ENCODE measurements around the gene CDS1. TPM values are rescaled to one million over a fixed set of nuclear protein-coding genes. Genes with fewer than 3 reads are reported as not detected.
"Not testable (repeated sequence)": the region's sequence is repeated elsewhere in the genome, so short reads cannot be mapped to it uniquely, and the experiment has no call there.

The CDS1 gene
- total RNA-seq, 1 donor from 2014 or later, result 9.4 TPM

DNA sequence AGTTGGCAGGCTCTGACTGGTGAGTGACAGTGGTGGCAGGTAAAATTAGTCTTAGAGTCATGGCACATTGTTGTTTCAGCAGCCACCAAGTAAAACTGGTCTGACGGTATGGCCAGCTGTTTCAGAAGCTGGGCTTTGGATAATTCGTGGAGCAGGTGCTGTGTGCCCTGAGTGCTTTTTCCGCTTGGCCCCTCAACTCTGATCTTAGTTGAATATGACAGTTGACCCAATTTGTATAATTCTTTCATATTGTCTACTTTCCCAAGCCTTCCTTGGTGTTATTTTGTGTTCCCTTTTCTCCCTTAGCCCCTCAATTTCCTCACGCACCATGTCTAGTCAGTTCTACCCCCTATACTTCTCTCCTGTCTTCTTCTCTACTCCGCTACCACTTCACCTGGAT is 32.0 kb downstream of the CDS1 start:
- DNase-seq, result no peak

DNA sequence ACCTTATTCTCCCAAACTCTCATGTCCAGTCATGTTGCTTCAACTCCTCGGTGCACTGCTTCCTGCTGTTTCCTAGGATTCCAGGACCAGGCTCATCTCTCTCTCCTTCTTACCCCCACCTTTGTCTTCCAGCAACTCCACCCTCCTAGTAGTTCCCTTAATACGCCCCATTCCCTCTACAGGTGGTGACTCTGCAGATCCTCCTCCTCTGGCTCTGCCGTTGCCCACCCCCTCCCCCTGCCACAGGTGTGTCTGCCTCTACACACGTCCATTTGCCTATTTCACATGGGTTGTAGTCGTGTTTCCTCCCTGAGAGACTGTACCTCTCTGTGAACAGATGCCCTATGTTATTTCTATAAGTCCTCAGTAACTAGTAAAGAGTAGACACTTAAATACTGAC is 32.4 kb downstream of the CDS1 start:
- no peak for DNase-seq

DNA sequence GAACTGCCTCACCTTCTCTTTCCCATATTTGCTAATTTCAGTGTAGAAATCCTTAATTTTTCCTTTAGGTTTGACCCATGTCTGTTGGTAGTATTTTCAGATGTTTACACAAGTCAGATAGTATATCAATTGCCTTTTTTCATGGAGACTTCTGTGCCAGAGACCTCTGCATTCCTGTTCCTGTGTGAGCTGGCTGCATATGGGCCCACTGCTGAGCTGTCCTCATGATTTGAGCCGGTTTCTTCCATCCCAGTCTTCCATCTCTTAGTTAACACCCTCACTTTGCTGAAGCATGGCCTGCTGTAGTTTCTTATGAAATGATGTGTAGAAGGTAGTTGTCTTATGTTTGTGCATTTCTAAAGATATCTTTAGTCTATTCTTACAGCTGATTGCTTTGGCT is 40.0 kb downstream of the CDS1 start:
- no peak for DNase-seq

DNA sequence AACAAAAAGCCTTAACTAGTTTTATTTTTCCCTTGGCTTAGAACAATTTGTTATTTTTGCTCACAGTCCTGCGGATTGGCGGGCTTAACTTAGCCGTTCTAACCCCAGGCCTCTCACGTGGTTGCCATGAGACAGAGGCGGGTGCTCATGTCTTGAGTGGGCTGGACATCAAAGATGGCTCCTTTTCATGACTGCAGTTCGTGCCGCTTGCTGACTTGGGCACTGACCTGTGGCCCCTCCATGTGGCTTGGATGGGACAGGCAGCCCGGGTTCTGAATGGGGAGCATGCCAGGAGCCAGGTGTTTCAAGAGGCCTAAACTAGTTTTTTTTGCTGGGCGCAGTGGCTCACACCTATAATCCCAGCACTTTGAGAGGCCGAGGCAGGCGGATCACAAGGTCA is 40.7 kb downstream of the CDS1 start:
- no peak for DNase-seq

DNA sequence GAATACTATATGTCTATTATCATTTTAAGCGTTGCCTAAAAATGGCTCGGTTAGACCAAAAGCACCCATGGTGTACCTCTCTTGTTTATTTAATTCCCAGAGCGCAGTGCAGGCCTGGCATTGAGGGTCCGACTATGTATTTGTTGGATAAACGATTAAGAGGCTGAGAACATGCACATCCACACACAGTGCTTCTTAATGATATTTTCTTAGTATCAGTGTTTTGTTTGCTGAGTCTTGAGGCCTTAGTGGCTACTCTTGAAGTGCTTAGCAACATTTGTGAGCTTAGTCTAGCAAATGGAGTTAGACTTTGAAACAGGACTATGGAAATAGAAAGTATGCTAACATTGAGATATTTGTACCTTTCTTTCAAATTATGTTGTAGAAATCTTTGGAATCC is 43.7 kb downstream of the CDS1 start:
- DNase-seq, result no peak

DNA sequence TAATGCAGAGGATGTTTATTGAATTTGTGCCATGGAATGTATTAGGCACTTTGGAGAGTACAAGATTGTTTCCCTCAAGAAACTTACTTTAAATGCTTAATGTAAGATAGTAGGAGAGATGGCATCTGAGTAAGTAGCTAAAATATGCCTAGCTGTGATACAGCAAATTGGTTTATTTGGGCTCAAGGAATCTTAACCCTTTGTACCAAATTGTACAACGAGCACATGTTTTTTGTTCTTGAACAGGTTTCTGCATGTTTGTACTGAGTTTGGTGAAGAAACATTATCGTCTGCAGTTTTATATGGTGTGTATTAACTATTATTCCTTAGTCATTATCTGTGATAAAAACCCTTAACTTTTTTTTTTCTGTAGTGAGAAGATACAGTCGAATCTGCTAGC is 48.6 kb downstream of the CDS1 start:
- DNase-seq, result no peak

DNA sequence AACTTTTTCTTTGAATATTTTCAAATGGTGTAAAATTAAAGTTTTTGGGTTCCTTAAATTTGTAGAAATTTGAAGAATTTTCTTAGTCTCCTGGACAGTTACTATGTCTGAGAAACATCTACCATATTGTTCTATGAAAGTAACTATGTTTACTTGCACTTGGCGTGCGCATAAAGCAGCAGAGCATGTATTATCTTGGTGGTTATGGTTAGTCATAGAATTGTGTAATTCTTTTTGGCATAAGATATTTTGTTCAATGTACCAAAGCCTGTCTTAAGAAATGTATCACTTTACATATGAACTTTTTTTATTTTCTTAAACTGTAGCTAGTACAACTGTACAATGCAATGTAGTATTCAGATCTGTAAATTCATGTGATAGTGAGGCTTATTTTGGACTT is 49.2 kb downstream of the CDS1 start:
- DNase-seq, result no peak

DNA sequence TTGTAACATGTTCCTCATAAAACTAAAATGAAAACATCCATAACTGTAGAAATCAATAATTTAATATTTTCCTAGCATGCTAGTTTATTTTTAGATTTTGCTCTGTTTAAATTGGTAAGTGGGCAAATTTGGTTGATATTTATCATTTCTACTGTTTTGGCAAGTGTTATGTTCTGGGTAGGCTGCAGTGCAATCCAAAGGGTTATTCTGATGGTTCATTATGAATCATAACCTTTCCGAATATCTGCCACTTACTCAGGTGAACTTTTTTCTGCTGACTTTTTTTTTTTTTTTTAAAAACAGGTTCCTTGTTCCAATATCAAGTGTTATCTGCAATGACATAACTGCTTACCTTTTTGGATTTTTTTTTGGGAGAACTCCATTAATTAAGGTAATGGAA is 52.0 kb downstream of the CDS1 start:
- no peak for DNase-seq

DNA sequence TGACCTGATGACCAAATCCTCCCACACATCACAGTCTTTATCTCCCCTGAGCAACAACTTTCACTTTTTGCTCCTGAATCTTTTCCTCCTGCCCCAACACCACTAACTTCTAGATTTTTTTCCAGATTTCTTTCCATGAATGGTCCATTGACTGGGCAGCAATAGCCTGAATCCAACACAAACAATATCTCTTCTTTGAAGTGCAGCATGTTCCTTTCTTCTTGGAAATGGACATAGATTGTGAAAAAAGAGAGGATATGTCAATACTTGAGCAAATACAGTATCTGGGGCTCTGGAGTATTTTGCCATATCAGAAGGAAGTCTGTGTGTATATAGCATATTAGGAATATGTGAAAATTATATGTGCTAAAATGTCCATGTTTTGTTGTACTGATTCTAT is 55.2 kb downstream of the CDS1 start:
- no peak for DNase-seq

DNA sequence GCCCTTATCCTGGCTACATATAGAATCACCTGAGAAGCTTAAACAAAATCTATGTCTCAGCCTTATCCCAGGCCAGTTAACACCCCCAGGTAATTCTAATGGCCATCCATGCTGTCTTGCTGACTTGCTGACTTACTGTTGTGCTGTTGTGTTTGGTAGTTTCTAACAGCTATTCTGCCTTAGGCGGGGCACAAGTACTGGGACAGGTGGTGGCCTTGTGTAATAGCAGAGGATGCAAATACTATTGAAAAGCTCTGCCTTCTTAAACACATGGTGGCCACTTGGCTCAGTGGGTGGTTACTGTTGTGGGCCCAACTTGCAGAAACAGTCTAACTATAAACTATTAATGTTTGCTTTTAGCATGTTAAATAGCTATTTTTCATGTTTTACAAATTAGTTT is 56.2 kb downstream of the CDS1 start:
- no peak for DNase-seq

DNA sequence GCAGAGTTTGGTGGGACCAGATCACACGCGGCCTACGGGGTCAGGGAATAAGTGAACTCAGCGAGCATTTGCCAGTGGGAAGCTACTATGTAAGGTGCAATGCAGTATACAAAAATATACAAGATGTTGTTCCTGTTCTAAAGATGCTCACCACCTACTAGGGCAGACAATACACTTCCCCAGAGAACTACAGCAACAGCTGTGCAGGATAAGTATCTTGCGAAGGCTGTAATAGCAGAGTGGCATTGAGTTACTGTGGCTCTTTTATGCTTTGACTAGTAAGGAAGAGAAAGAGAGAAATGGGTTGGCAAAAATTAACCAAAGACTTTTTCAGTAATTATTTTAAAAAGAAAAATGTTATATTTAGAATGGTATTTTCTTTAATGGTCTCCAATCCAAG is 61.2 kb downstream of the CDS1 start:
- DNase-seq, result no peak

DNA sequence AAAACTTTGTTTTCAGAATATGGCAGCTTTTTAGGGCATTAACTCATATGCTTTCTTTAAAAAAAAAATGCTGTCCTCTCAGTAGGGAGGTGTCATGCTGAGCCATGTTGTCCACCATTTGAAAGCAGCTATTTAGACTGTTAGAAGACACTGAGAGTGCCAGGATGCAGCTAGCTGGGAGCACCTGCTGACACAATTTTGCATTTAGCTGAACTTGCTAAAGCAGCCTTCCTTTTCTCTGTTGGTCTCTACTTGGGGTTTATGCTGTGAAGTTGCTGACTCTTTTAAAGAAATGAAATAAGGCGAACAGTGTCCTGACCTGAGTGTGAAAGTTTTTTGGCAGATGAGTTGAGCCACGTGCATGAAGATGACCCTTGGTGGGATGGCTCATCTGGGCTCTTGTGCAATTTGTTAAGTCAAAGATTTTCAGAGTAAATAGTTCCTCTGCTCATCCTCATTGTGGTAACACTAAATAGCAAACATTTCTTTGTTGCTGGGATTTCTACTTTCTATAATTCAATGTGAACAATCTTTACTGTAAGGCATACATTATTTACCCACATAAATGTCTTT is 64.5 kb downstream of the CDS1 start:
- no peak for DNase-seq

DNA sequence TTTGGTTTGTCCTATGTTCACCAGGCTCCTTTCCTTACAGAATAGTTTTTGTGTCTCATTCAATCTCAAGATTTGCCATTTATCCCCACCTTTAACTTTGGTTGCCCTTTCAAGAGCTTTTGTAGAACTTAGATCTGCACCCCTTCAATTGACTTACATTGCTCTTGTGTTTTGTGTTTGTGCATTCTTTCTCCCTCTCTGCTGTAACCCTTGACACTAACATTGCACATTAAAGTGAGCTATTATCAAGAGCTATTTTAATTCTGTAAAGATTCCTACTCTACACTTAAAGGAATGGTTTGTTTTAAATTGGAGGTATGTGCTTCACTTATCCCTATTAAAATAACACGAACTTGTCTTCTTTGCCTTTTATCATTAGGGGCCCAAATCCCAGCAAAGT is 65.3 kb downstream of the CDS1 start:
- no peak for DNase-seq

DNA sequence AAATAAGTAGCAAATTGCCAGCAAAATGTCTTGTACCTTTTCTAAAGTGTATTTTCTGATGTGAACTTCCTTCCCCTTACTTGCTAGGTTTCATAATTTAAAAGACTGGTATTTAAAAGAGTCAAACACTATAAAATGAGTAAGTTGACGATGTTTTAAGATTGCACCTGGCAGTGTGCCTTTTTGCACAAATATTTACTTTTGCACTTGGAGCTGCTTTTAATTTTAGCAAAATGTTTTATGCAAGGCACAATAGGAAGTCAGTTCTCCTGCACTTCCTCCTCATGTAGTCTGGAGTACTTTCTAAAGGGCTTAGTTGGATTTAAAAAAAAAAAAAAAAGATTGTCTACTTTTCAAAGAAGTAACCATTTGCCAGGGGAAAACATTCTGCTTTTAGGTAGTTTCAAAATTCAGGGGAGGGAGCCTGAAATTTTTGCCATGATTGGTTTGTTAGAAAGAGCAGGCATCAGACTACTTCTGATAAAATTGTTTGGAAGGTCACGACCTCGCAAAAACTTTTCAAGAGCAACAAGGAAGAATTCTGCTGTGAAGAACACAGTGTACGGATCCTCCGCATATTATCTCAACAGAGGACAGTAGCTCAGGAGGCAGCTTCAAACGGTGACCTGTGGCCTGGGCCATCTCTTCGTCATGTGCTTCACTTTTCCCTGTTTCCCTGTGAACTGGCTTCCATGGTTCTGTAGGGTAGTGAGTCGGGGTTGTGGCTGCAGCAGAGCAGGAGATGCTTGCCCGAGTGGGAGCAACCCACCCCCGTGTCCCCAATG is 66.1 kb downstream of the CDS1 start:
- DNase-seq, result no peak

DNA sequence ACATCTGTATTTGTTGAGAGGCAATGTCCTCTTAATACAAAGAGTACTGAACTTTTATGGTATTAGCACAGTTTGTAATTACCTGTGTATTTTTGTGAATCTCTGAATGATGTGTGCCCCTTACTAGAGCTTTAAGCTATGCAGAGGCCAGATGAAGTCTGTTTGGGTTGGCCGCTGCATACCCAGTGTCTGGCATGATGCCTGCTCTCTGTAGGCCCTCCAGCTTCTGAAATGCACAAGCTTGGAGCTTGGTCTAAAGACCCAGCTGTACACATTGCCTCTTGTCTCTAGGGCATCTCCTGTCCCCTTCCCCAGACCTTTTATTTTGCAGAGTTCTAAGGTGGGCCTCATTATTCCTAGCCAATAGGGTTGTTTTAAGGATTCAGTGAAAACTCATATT is 68.6 kb downstream of the CDS1 start:
- no peak for DNase-seq

DNA sequence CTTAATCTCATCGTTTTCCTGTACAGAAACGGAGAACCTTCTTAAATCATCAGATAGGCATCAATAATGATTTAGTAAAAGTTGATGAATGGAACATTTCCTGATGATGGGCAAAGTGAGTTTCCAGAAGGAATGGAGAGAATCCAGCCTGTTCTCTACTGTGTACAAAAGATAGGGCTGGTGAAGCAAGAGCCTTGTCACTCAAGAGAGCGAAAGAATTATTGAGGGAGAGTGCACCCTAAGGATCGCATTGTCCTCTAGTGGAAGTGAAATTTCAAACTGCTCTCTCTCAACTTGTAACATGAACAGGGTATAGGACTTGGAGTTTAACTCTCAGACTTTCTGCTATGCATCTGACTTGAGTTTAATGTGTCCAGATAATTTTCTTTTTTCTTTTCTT is 69.6 kb downstream of the CDS1 start:
- no peak for DNase-seq

DNA sequence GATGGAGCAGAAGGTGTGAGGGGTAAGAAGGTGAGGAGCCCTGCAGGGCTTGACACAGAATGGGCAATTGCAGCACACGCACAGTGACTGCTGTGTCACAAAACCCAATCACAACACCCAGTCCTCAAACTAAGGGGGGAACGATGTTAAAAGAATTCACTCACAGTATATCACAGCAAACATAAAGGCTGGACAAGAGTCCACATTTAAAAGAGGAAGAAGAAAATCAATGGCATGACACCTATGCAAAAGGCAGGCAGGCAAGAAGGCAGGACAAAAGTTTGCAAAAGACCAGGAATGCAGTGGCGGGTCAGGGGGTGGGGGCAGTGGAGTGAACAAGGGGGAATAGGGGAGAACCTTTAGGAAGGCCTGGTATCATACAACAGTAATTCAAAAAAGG is 77.7 kb downstream of the CDS1 start:
- DNase-seq, result no peak

DNA sequence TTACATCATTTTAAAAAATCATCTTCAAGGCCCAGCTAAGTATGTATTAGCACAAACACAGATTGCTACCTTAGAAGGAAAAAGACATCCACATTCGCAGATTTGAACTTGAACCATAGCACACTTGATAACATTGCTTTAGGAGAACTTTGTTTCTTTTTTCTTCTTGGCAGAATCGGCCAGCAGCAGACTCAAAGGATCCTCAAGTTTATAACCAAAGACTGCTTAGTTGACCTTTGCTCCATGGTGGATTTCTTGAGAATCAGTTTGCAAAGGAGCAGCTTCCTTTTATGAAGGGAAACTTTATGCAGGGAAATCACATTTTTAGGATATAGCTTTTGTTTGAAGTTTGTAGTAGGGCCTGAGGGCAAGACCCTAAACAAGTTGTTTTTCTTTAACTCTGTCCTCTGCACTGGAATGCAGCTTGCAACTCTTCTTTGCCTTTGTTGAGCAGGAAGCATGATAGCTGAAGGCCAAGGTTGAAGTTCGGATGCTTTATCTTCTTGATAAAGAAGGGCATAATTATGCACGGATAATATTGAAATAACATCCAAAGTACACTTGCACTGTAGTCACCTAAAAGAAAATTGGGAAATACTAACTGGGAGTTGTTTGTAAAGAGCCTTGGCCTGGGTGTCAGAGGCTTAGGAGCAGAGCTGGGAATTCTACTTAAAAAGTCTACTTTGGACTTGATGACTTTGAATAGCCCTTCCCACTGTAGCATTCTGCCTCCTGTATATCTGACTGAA is 78.4 kb downstream of the CDS1 start:
- no peak for DNase-seq

DNA sequence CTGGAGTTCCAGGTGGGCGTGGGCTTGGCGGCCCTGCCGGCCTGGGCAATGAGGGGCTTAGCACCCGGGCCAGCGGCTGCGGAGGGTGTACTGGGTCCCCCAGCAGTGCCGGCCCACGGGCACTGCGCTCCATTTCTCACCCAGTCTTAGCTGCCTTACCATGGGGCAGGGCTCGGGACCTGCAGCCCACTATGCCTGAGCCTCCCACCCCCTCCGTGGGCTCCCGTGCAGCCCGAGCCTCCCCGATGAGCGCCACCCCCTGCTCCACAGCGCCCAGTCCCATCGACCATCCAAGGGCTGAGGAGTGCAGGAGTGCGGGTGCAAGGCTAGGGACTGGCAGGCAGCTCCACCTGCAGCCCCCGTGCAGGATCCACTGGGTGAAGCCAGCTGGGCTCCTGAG is 81.8 kb downstream of the CDS1 start:
- DNase-seq, result not testable (repeated sequence)

DNA sequence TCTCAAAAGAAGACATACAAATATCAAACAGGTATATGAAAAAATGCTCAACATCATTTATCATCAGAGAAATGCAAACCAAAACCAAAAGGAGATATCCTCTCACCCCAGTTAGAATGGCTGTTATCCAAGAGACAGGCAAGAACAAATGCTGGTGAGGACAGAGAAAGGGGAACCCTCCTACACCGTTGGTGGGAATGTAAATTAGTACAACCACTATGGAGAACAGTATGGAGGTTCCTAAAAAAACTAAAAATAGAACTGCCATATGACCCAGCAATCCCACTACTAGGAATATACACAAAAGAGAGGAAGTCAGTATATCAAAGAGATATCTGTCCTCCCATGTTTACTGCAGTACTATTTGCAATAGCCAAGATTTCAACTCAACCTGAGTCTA is 83.5 kb downstream of the CDS1 start:
- DNase-seq, result no peak

DNA sequence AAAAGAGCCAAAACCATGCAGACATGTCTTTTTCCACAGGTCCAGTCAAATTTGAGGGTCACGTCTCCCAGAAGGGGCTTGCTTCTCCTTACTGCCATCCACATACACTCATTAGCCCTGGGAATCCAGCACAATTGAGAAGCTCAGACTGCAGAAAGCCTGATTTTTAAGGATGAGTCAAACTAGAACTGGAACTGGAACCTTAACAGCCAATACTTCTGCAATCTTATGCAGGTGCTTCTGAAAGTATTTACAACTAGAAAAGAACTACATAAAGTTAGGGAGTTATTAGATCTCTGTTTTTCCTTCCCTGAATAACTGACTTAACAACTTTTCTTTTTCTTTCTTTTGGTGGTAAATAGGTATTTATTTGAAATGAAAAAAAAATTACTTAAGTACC is 86.3 kb downstream of the CDS1 start:
- DNase-seq, result no peak

DNA sequence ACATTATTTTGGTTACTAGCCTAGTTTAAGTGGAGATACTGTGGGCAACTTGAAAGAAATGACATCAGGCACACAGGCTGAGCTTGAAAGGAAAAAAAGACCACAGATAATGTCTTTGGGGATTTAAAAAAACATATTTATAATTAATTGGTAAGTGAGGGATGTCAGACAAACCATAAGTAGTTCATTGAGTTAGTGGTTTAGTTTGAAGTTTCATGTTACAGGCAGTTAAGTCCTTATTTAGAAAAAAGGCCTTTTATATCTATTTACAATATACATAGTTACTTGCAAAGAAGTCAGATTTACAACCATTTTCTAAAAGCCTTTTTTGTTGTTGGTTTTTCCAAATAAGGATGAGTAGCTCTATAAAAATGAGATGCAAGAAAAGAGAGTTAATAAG is 89.2 kb downstream of the CDS1 start:
- no peak for DNase-seq

DNA sequence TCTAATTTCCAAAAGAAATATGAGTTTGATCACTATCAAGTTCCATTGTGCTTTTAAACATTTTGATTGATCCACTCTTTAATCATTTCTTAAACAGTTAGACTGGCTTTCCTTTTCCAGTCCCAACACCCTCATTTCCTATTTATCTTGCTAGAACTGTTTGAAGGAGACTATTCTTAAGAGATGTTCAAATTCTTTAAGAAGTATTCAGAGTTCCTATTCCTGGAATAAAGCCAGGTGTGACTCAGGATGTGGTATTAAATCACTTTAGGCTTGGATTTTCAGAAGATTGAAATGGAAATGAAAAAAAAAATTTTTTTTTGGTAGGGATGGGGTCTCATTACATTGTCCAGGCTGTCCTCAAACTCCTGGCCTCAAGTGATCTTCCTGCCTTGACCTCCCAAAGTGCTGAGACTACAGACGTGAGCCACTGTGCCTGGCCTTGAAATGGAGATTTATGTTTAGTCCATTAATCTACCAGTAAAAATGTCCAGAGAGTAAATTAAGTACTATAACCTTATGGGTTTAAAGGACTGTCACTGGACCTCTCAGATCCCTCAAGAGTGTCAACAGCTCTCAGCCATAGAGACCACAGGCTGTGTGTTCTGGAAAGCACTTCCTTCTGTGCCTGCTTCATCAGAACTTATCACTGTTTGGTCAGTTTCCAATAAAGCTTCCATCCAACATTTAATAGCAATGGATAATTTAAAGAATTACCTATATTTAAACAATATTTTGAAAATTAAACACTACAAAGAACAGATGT is 90.7 kb downstream of the CDS1 start:
- no peak for DNase-seq
